ENCODE measurements around the gene SF3A2.

DNA sequence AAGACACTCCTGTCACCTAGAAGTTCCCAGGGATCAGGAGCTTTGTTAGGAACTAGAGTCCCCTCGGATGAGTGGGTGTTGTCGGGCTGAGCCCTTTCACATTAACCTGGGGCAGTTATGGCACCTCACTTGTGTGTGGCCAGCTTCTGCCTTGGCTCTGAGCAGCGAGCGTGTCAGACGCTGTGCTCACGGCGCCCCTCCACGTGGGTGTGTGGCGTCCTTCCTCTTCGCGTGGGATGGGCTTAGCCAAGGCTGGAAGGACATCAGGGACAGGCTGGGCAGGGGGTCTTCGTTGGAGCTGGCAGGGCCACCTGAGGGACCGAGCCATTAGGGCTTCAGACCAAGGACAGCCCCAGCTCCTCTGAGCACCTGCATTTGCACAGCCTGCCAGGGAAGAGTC is 49.5 kb upstream of the SF3A2 start:
- TF ChIP-seq, protein P1, sequence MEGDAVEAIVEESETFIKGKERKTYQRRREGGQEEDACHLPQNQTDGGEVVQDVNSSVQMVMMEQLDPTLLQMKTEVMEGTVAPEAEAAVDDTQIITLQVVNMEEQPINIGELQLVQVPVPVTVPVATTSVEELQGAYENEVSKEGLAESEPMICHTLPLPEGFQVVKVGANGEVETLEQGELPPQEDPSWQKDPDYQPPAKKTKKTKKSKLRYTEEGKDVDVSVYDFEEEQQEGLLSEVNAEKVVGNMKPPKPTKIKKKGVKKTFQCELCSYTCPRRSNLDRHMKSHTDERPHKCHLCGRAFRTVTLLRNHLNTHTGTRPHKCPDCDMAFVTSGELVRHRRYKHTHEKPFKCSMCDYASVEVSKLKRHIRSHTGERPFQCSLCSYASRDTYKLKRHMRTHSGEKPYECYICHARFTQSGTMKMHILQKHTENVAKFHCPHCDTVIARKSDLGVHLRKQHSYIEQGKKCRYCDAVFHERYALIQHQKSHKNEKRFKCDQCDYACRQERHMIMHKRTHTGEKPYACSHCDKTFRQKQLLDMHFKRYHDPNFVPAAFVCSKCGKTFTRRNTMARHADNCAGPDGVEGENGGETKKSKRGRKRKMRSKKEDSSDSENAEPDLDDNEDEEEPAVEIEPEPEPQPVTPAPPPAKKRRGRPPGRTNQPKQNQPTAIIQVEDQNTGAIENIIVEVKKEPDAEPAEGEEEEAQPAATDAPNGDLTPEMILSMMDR (IDR thresholded peaks at IDR 0.05; ENCODE audit: low read length): no peak
- no peak for TF ChIP-seq EZH2 (IDR thresholded peaks at IDR 0.05; ENCODE audit: borderline replicate concordance, low read length)
